ENCODE measurements around the gene RFX1. TPM values are rescaled to one million over a fixed set of nuclear protein-coding genes. Genes with fewer than 3 reads are reported as not detected.

RFX1 gene
- total and polyA plus RNA-seq, 8 donors: 0.58 to 27.2 (median 3.3) TPM

DNA sequence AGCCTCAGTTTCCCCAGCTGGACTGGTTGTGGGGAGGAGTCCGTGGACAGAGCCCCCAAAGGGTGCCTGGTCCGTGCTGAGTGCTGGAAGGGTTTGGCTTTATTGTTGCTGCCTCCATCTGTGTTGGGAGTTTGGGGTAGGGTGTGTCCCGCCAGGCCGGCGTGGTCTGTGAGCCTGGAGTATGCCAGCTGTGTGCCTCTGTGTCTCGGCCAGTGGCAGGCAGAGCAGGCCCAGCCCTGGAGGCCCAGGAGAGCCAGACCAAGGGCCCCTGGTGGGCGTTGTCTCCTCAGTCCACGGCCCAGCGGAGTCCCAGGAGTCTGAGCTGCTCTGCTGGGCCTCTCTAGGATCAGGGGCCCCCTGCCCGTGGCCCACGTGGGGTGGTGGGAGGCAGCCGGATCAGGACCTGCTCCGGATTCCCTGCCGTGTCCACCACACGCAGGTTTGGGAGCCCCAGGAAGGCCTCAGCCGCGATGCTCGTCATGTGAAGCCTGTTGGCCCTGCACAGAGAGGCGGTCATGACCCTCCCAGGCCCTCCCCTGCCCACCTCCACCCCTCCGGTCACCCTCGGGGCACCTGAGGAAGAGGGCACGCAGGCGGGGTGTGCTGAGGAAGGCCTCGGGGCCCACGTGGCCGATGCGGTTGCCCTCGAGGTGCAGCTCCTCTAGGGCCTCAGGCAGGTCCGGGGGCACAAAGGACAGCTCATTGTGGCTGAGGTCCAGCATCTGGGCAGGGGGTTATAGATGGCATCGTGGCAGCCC is 74.5 kb downstream of the RFX1 start:
- H3K36me3 ChIP-seq: peaks cover 21 to 46% (median 43%) of the 10 kb centered on the region in 4 donors
- no peaks in the 10 kb centered on the region for H3K4me1 ChIP-seq
- no peak for TF ChIP-seq POLR2AphosphoS5 (IDR thresholded peaks at IDR 0.05)
- intact Hi-C loops (cut with DNase I; ENCODE audit: low total_unique reads): no loop called here
- no peak overlapping the region for H3K4me3 ChIP-seq
- DNase-seq: no peak
- no peaks in the 10 kb centered on the region for H3K9me3 ChIP-seq
- WGBS, 5 donors: 84 to 87% (median 85%) methylated on average over 13 to 30 of the region's 30 CpGs
- no peak overlapping the region for H3K27ac ChIP-seq
- peaks cover 0 to 38% (median 4%) of the 10 kb centered on the region in 3 donors for H3K27me3 ChIP-seq

DNA sequence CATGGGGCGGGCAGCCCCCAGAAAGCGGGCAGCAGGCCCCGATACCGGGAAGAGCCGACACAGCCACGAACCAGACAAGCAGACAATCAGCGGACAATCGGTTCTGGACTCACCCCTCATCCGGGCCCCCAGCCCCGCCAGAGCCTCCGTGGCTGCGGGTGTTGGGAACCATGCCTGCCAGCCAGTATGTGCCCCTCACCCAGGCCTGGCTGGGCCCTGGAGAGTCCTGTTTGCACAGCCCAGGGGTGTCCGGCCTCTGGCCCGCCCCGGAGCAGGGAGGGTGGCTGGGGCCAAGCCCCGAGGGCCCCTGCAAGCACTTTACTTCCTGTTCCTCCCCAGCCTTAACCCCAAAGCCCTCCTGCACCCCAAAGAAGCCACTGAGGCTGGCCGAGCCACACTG is 75.7 kb downstream of the RFX1 start:
- Histone ChIP-seq H3K4me1 (no peaks in the 10 kb centered on the region), H3K9me3 (no peaks in the 10 kb centered on the region), H3K4me3 (no peak overlapping the region), H3K27ac (no peak overlapping the region), H3K27me3 (peaks cover 0 to 27% (median 0%) of the 10 kb centered on the region in 3 donors), H3K36me3 (peaks cover 27 to 54% (median 52%) of the 10 kb centered on the region in 4 donors)
- 20 to 86% (median 82%) methylated on average over 1 to 17 of the region's 17 CpGs for WGBS, 5 donors
- intact Hi-C loops (cut with DNase I; ENCODE audit: low total_unique reads): no loop called here
- TF ChIP-seq POLR2A (IDR thresholded peaks at IDR 0.05) (no peak), CTCF (IDR thresholded peaks at IDR 0.05) (no peak), EP300 (IDR thresholded peaks at IDR 0.05) (no peak), POLR2AphosphoS5 (IDR thresholded peaks at IDR 0.05) (no peak)
- DNase-seq: no peak

- Histone ChIP-seq H3K9me3 (no peaks in the 10 kb centered on the region), H3K4me1 (no peaks in the 10 kb centered on the region), H3K27ac (no peak overlapping the region), H3K36me3 (peaks cover 32 to 58% (median 57%) of the 10 kb centered on the region in 4 donors), H3K4me3 (no peak overlapping the region), H3K27me3 (peaks cover 0 to 22% (median 0%) of the 10 kb centered on the region in 3 donors)
- 89 to 95% (median 91%) methylated on average over 8 to 17 of the region's 17 CpGs for WGBS, 5 donors
- intact Hi-C loops (cut with DNase I; ENCODE audit: low total_unique reads): no loop called here
- no peak for DNase-seq
- TF ChIP-seq EP300 (IDR thresholded peaks at IDR 0.05) (no peak), POLR2A (IDR thresholded peaks at IDR 0.05) (no peak)
Measured at GRCh38 chr19:13929956-13930355, 76.2 kb downstream of the RFX1 start.

GRCh38 chr19:13929340-13929739 is 76.8 kb downstream of the RFX1 start:
- 77 to 93% (median 89%) methylated on average over 3 to 12 of the region's 12 CpGs for WGBS, 5 donors
- no peaks in the 10 kb centered on the region for H3K4me1 ChIP-seq
- DNase-seq: no peak
- H3K4me3 ChIP-seq: no peak overlapping the region
- H3K27me3 ChIP-seq: peaks cover 0 to 16% (median 0%) of the 10 kb centered on the region in 3 donors
- H3K36me3 ChIP-seq: peaks cover 38 to 64% (median 63%) of the 10 kb centered on the region in 4 donors
- TF ChIP-seq CTCF (IDR thresholded peaks at IDR 0.05): no peak
- no peak for TF ChIP-seq POLR2A (IDR thresholded peaks at IDR 0.05)
- TF ChIP-seq POLR2AphosphoS5 (IDR thresholded peaks at IDR 0.05): no peak
- no peak for TF ChIP-seq EP300 (IDR thresholded peaks at IDR 0.05)
- no peaks in the 10 kb centered on the region for H3K9me3 ChIP-seq
- intact Hi-C loops (cut with DNase I; ENCODE audit: low total_unique reads): no loop called here
- H3K27ac ChIP-seq: no peak overlapping the region

DNA sequence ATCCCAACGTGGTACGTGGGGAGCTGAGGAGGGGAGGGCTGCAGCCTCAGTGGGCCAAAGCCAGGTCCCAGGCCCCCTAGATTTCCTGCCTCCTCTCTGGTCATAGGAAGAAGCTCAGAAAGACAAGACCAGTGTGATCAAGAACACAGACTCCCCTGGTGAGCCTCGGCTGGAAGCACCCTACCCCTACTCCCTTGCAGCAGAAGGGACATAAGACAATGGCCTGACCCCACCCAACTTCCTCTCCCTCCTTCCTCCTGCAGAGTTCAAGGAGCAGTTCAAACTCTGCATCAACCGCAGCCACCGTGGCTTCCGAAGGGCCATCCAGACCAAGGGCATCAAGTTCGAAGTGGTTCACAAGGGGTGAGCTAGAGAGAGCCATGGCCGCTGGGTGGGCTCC is 79.4 kb downstream of the RFX1 start:
- 69 to 88% (median 83%) methylated on average over 7 to 8 of the region's 8 CpGs for WGBS, 5 donors
- DNase-seq: no peak
- H3K27me3 ChIP-seq: no peaks in the 10 kb centered on the region
- H3K27ac ChIP-seq: no peak overlapping the region
- no peaks in the 10 kb centered on the region for H3K9me3 ChIP-seq
- no peak overlapping the region for H3K4me3 ChIP-seq
- peaks cover 60 to 90% (median 89%) of the 10 kb centered on the region in 4 donors for H3K36me3 ChIP-seq
- intact Hi-C loops (cut with DNase I; ENCODE audit: low total_unique reads): no loop called here
- H3K4me1 ChIP-seq: no peaks in the 10 kb centered on the region
- no peak for TF ChIP-seq CTCF (IDR thresholded peaks at IDR 0.05)
- no peak for TF ChIP-seq POLR2AphosphoS5 (IDR thresholded peaks at IDR 0.05)
- TF ChIP-seq POLR2A (IDR thresholded peaks at IDR 0.05): no peak
- no peak for TF ChIP-seq EP300 (IDR thresholded peaks at IDR 0.05)
